Measurements from ENCODE around the gene ATXN7. TPM values are rescaled to one million over a fixed set of nuclear protein-coding genes. Genes with fewer than 3 reads are reported as not detected.

The ATXN7 gene
- total RNA-seq, 1 experiment from 2014 or later: 27.5 TPM

DNA sequence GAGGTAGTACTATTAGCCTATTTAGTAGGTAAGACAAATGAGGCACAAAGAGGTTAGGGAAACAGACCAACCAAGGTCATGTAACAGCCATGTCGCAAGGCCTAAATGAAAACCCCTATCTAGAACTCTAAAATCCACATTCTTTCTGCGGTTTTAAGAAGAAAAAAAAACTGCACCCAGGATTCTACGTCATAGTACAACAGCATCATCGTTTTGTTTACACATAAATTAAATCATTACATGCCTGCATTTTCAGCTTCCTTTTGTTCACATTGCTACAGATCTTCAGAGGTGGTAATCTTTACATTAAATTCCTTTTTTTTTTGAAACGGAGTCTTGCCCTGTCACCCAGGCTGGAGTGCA, 160.2 kb downstream of the ATXN7 start (continued):
- TF ChIP-seq REST (IDR thresholded peaks at IDR 0.05; ENCODE audit: low read depth) (no peak), SRF (IDR thresholded peaks at IDR 0.05; ENCODE audit: low read depth) (no peak), ZFX (IDR thresholded peaks at IDR 0.05) (no peak), EGR1 (IDR thresholded peaks at IDR 0.05; ENCODE audit: low read depth) (no peak)
- TF ChIP-seq, protein P1, sequence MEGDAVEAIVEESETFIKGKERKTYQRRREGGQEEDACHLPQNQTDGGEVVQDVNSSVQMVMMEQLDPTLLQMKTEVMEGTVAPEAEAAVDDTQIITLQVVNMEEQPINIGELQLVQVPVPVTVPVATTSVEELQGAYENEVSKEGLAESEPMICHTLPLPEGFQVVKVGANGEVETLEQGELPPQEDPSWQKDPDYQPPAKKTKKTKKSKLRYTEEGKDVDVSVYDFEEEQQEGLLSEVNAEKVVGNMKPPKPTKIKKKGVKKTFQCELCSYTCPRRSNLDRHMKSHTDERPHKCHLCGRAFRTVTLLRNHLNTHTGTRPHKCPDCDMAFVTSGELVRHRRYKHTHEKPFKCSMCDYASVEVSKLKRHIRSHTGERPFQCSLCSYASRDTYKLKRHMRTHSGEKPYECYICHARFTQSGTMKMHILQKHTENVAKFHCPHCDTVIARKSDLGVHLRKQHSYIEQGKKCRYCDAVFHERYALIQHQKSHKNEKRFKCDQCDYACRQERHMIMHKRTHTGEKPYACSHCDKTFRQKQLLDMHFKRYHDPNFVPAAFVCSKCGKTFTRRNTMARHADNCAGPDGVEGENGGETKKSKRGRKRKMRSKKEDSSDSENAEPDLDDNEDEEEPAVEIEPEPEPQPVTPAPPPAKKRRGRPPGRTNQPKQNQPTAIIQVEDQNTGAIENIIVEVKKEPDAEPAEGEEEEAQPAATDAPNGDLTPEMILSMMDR (IDR thresholded peaks at IDR 0.05 in 2 of 3, conservative IDR thresholded peaks at IDR 0.05 in 1 of 3; ENCODE audit: borderline replicate concordance in 1 of 3, insufficient read depth in 1 of 3, low read depth in 2 of 3, low read length in 2 of 3): no peak

- Histone ChIP-seq H3K4me2 (ENCODE audit: low read length) (no peak overlapping the region), H3K9me3 (ENCODE audit: control insufficient read depth in 1 of 2, insufficient read depth in 1 of 2, low read depth in 1 of 2, low read length in 2 of 2) (no peaks in the 10 kb centered on the region), H2AFZ (ENCODE audit: low read depth, low read length, poor library complexity, severe bottlenecking) (no peak overlapping the region), H3K27ac (ENCODE audit: low read depth, low read length) (no peak overlapping the region), H3K79me2 (ENCODE audit: insufficient read depth, low read length) (peaks cover 20% of the 10 kb centered on the region), H3K4me3 (replicated peaks in 1 of 2; ENCODE audit: low read depth in 1 of 2, low read length in 2 of 2) (no peak overlapping the region), H3K9me2 (ENCODE audit: insufficient read depth) (no peaks in the 10 kb centered on the region), H3K36me3 (ENCODE audit: control insufficient read depth in 1 of 2, insufficient read depth in 2 of 2, low read length in 2 of 2) (no peaks in the 10 kb centered on the region; a peak in 1 of 4 replicates), H4K20me1 (ENCODE audit: insufficient read depth) (no peaks in the 10 kb centered on the region), H3K9ac (ENCODE audit: low read length) (no peak overlapping the region), H3K27me3 (ENCODE audit: insufficient read depth, low read length) (peaks cover 27% of the 10 kb centered on the region; the same call in 1 of the 2 replicates), H3K4me1 (ENCODE audit: control insufficient read depth in 1 of 2, insufficient read depth in 2 of 2, low read length in 2 of 2) (peaks cover 8 to 19% of the 10 kb centered on the region in 2 experiments; a peak in 3 of 4 replicates)
- CTCF ChIA-PET: no interaction called here
- intact Hi-C loops (cut with micrococcal nuclease): no loop called here
- no TSS peak for BruUV-seq (replicated peaks)
- POLR2A ChIA-PET: no interaction called here
- DNase-seq (ENCODE audit: low read depth, low spot score) (no peak), ATAC-seq (no peak)
- RAD21 ChIA-PET (ENCODE audit: low non-redundant PET in 1 of 2, low total read pairs in 2 of 2, uncharacterized antibody in 2 of 2, unreplicated experiment in 2 of 2): no interaction called here
- TF ChIP-seq JUND (IDR thresholded peaks at IDR 0.05): no peak
- TF ChIP-seq SIN3A (IDR thresholded peaks at IDR 0.05; ENCODE audit: low read depth): no peak
- TF ChIP-seq EGR1 (IDR thresholded peaks at IDR 0.05; ENCODE audit: low read depth): no peak
- no peak for TF ChIP-seq EZH2 (IDR thresholded peaks at IDR 0.05)
- no peak for TF ChIP-seq MAX (IDR thresholded peaks at IDR 0.05)
- TF ChIP-seq CBX3 (IDR thresholded peaks at IDR 0.05; ENCODE audit: low read depth): no peak
- TF ChIP-seq REST (IDR thresholded peaks at IDR 0.05; ENCODE audit: low read depth): no peak
- TF ChIP-seq, protein P1 (IDR thresholded peaks at IDR 0.05 in 2 of 3, conservative IDR thresholded peaks at IDR 0.05 in 1 of 3; ENCODE audit: borderline replicate concordance in 1 of 3, insufficient read depth in 1 of 3, low read depth in 2 of 3, low read length in 2 of 3): no peak
- TF ChIP-seq TCF7L2 (IDR thresholded peaks at IDR 0.05; ENCODE audit: borderline replicate concordance, extremely low read depth, insufficient read depth, insufficient read length): no peak
- no peak for TF ChIP-seq ELF1 (IDR thresholded peaks at IDR 0.05; ENCODE audit: borderline replicate concordance, low read depth)
- TF ChIP-seq YY1 (IDR thresholded peaks at IDR 0.05; ENCODE audit: extremely low read depth, insufficient replicate concordance, low read depth, low read length): no peak
These were observed 162.7 kb downstream of the ATXN7 start for GRCh38 chr3:64026346-64026745.

All from HCT116 (cell line).